NCI-H2081 treated with DMSO at 0.1 percent for 48 hours (cell line): ENCODE data around the gene ERGIC2.

Experiments
- DNase-seq: peaks from one replicate; lab custom pipeline; 2025; lab: John Stamatoyannopoulos, UW

ERGIC2 gene

GRCh38 chr12:29374913-29375312 is 6.1 kb downstream of the ERGIC2 start:
- no peak for DNase-seq

- DNase-seq: no peak
Measured at GRCh38 chr12:29374012-29374411, 7.0 kb downstream of the ERGIC2 start.

- no peak for DNase-seq
Measured at GRCh38 chr12:29365091-29365490, 15.9 kb downstream of the ERGIC2 start.

GRCh38 chr12:29354954-29355353 is 26.0 kb downstream of the ERGIC2 start:
- DNase-seq: no peak

GRCh38 chr12:29350080-29350479 is 30.9 kb downstream of the ERGIC2 start:
- DNase-seq: no peak

- DNase-seq: no peak
Measured at GRCh38 chr12:29346769-29347421, 34.1 kb downstream of the ERGIC2 start.

GRCh38 chr12:29343022-29343799 is 37.8 kb downstream of the ERGIC2 start:
- no peak for DNase-seq

- no peak for DNase-seq
Measured at GRCh38 chr12:29337325-29337724, 43.6 kb downstream of the ERGIC2 start.

- DNase-seq: no peak
Measured at GRCh38 chr12:29334937-29335336, 46.0 kb downstream of the ERGIC2 start.

GRCh38 chr12:29333178-29333577 is 47.8 kb downstream of the ERGIC2 start:
- no peak for DNase-seq

GRCh38 chr12:29329411-29329810 is 51.6 kb downstream of the ERGIC2 start:
- no peak for DNase-seq

- DNase-seq: no peak
Measured at GRCh38 chr12:29322157-29322556, 58.8 kb downstream of the ERGIC2 start.

GRCh38 chr12:29320295-29321085 is 60.5 kb downstream of the ERGIC2 start:
- DNase-seq: no peak

GRCh38 chr12:29317556-29318363 is 63.2 kb downstream of the ERGIC2 start:
- DNase-seq: peak; percentile 39

- no peak for DNase-seq
Measured at GRCh38 chr12:29316752-29317151, 64.2 kb downstream of the ERGIC2 start.

- DNase-seq: no peak
Measured at GRCh38 chr12:29314416-29314815, 66.6 kb downstream of the ERGIC2 start.

GRCh38 chr12:29310899-29311298 is 70.1 kb downstream of the ERGIC2 start:
- no peak for DNase-seq

- no peak for DNase-seq
Measured at GRCh38 chr12:29309320-29309902, 71.6 kb downstream of the ERGIC2 start.

- DNase-seq: no peak
Measured at GRCh38 chr12:29306682-29307081, 74.3 kb downstream of the ERGIC2 start.

GRCh38 chr12:29306266-29306665 is 74.7 kb downstream of the ERGIC2 start:
- no peak for DNase-seq

- no peak for DNase-seq
Measured at GRCh38 chr12:29304388-29304787, 76.6 kb downstream of the ERGIC2 start.

GRCh38 chr12:29301114-29301513 is 79.9 kb downstream of the ERGIC2 start:
- DNase-seq: no peak
